HepG2 (cell line): ENCODE results near the gene MAD2L2. TPM values are rescaled to one million over a fixed set of nuclear protein-coding genes. Genes with fewer than 3 reads are reported as not detected.

Experiments used
- CENPX ChIP-seq: sonication (generic); formaldehyde crosslinking; IDR thresholded peaks from 2 replicates; pipeline ENCODE4 v1.9.0; 2021; ENCODE audit warnings: mild to moderate bottlenecking, missing genetic modification reagents, moderate library complexity
- DR1 ChIP-seq: sonication (generic); formaldehyde crosslinking; IDR thresholded peaks from 2 replicates; pipeline ENCODE4 v1.8.0; 2021; ENCODE audit warnings: mild to moderate bottlenecking, missing genetic modification reagents, inconsistent platforms
- FOSL2 ChIP-seq: sonication (generic); formaldehyde crosslinking; IDR thresholded peaks from 2 replicates; pipeline ENCODE4 v1.4.0; 2020; ENCODE audit warnings: missing genetic modification reagents
- GATA4 ChIP-seq: sonication (generic); IDR thresholded peaks from 2 replicates; pipeline ENCODE4 v1.6.1; 2016; ENCODE audit warnings: antibody characterized with exemption, low read depth, borderline replicate concordance
- MAFF ChIP-seq: IDR thresholded peaks from 2 replicates; pipeline ENCODE4 v1.6.1; 2011; ENCODE audit warnings: low read depth, low read length, improper control_type of control experiment
- NCOA1 ChIP-seq: sonication (generic); formaldehyde crosslinking; IDR thresholded peaks from 2 replicates; pipeline ENCODE4 v1.9.0; 2021; ENCODE audit warnings: missing genetic modification reagents
- NFE2L2 ChIP-seq: fragments of 150-350 bp; IDR thresholded peaks from 2 replicates; pipeline ENCODE4 v1.6.1; 2014; ENCODE audit warnings: low read length
- NFYC ChIP-seq: IDR thresholded peaks from 2 replicates; pipeline ENCODE4 v1.6.1; 2016; ENCODE audit warnings: missing genetic modification reagents, missing compliant biosample characterization
- NKX3-1 ChIP-seq: sonication (generic); formaldehyde crosslinking; IDR thresholded peaks from 2 replicates; pipeline ENCODE4 v1.5.0; 2020; ENCODE audit warnings: missing genetic modification reagents
- PHB2 ChIP-seq: fragments of 450-650 bp; IDR thresholded peaks from 2 replicates; pipeline ENCODE4 v1.6.1; 2018; ENCODE audit not compliant: partially characterized antibody
- PLRG1 ChIP-seq: fragments of 450-650 bp; conservative IDR thresholded peaks from 2 replicates; pipeline ENCODE4 v1.6.1; 2016
- POLR2G ChIP-seq: fragments of 200-400 bp; formaldehyde crosslinking; IDR thresholded peaks from 2 replicates; pipeline ENCODE4 v1.6.1; 2018; ENCODE audit warnings: mild to moderate bottlenecking, low read depth, low read length, moderate library complexity
- SIN3A ChIP-seq: IDR thresholded peaks from 2 replicates; pipeline ENCODE4 v1.6.1; 2011; ENCODE audit warnings: low read depth, mild to moderate bottlenecking, control low read depth, low read length, borderline replicate concordance
- SRY ChIP-seq: sonication (generic); formaldehyde crosslinking; IDR thresholded peaks from 2 replicates; pipeline ENCODE4 v1.8.0; 2022; ENCODE audit warnings: mild to moderate bottlenecking, missing genetic modification reagents
- TGIF2 ChIP-seq: IDR thresholded peaks from 2 replicates; pipeline ENCODE4 v1.6.1; 2016; ENCODE audit warnings: control low read depth, missing compliant biosample characterization
- TOE1 ChIP-seq: sonication (generic); formaldehyde crosslinking; IDR thresholded peaks from 2 replicates; pipeline ENCODE4 v1.4.0; 2020; ENCODE audit warnings: mild to moderate bottlenecking, missing genetic modification reagents
- U2AF1 ChIP-seq: fragments of 200-400 bp; formaldehyde crosslinking; optimal IDR thresholded peaks from 2 replicates; pipeline ENCODE3; 2017; ENCODE audit warnings: mild to moderate bottlenecking, low read depth, low read length
- ZNF224 ChIP-seq: sonication (generic); formaldehyde crosslinking; IDR thresholded peaks from 2 replicates; pipeline ENCODE4 v1.5.0; 2020; ENCODE audit warnings: mild to moderate bottlenecking, missing genetic modification reagents
- ZNF501 ChIP-seq: sonication (generic); formaldehyde crosslinking; IDR thresholded peaks from 2 replicates; pipeline ENCODE4 v1.5.1; 2020; ENCODE audit warnings: mild to moderate bottlenecking, moderate library complexity, missing genetic modification reagents
- ZNF605 ChIP-seq: sonication (generic); formaldehyde crosslinking; IDR thresholded peaks from 2 replicates; pipeline ENCODE4 v1.8.0; 2022; ENCODE audit warnings: mild to moderate bottlenecking, missing genetic modification reagents
- ZNF629 ChIP-seq: sonication (generic); formaldehyde crosslinking; conservative IDR thresholded peaks from 2 replicates; pipeline ENCODE4 v1.5.0; 2020; ENCODE audit warnings: missing genetic modification reagents
- ZNF724P ChIP-seq: sonication (generic); formaldehyde crosslinking; IDR thresholded peaks from 2 replicates; pipeline ENCODE4 v1.8.0; 2022; ENCODE audit warnings: missing genetic modification reagents, borderline replicate concordance
- polyA plus RNA-seq, 8 experiments: library from polyadenylated mRNA; depleted of rRNA in 3 of 8; stranded (reverse) in 7 of 8; unstranded in 1 of 8; fragments of >200 nt; fragmentation: Illumina TruSeq in 4 of 8; extraction: Trizol in 4 of 8; gene quantifications; 2 replicates each; pipeline versions ENCODE4 v1.2.1 to v1.2.3, GENCODE V29; 2011 to 2016; ENCODE audit warnings: low read depth in 4 of 8, missing spikeins in 1 of 8, mixed read lengths in 1 of 8; ENCODE audit not compliant: insufficient read depth in 1 of 8
- total RNA-seq, 5 experiments: library from RNA; depleted of rRNA; stranded (reverse); fragments of >200 nt; fragmentation: Illumina TruSeq; extraction: Trizol; gene quantifications; 2 replicates each; pipeline ENCODE4 v1.2.3, GENCODE V29; 2016; ENCODE audit warnings: low read depth in 1 of 5
- TF ChIP-seq, protein P1 (sequence below): sonication (generic); formaldehyde crosslinking; IDR thresholded peaks from 2 replicates; pipeline ENCODE4 v1.5.1; 2020; ENCODE audit warnings: mild to moderate bottlenecking, missing genetic modification reagents, moderate library complexity
- TF ChIP-seq, protein P2 (sequence below): sonication (generic); formaldehyde crosslinking; IDR thresholded peaks from 2 replicates; pipeline ENCODE4 v1.4.0; 2020; ENCODE audit warnings: mild to moderate bottlenecking, missing genetic modification reagents
- TF ChIP-seq, protein P3 (sequence below): sonication (generic); formaldehyde crosslinking; IDR thresholded peaks from 2 replicates; pipeline ENCODE4 v1.9.0; 2021; ENCODE audit warnings: missing genetic modification reagents, mild to moderate bottlenecking, borderline replicate concordance

Gene MAD2L2
- total and polyA plus RNA-seq, 2 of the 13 experiments (the other 11 are each of a cell fraction or from before 2014, with no cell fraction given), result 51.8 to 53.8 TPM

DNA sequence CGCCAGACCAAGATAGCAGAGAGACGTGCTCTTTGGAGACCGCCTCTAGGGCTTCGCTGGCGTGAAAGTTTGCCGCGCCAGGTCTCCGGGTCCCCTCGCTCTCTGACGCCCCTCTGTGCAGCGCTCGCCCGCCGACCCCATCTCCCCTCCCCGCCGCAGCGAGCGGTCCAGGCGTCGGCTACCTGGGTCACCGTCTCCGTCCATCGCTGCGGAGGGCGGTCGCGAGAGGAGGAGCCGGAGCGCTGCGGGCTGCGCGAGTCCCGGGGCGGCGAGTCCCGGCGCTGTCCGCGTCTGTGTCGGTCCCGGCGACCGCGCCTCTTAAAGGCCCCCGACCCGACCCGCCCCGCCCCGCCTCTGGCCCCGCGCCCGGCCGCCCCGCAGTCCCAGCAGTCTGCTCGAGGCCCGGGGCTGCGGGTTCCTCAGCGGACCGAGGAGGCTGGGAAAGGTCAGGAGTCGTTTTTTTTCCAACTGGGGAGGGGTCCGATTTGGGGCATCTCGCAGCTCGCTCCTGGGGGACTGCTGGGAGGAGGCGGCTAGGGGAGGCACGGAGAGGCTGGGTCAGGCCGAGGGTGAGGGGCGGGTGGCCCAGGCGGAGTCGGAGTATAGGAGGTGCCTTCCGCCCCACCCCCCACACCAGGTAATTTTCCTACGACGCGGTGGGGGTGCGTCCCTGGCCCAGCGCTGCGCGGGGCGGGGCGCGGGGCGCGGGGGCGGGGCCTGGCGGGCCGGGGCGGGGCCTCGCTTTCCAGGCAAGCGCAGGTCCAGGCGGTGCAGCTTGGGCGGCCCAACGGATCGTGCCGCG is 26.6 kb downstream of the MAD2L2 start, which contains the start of the genes FBXO2 and FBXO44 (continued):
- TF ChIP-seq, protein P1, sequence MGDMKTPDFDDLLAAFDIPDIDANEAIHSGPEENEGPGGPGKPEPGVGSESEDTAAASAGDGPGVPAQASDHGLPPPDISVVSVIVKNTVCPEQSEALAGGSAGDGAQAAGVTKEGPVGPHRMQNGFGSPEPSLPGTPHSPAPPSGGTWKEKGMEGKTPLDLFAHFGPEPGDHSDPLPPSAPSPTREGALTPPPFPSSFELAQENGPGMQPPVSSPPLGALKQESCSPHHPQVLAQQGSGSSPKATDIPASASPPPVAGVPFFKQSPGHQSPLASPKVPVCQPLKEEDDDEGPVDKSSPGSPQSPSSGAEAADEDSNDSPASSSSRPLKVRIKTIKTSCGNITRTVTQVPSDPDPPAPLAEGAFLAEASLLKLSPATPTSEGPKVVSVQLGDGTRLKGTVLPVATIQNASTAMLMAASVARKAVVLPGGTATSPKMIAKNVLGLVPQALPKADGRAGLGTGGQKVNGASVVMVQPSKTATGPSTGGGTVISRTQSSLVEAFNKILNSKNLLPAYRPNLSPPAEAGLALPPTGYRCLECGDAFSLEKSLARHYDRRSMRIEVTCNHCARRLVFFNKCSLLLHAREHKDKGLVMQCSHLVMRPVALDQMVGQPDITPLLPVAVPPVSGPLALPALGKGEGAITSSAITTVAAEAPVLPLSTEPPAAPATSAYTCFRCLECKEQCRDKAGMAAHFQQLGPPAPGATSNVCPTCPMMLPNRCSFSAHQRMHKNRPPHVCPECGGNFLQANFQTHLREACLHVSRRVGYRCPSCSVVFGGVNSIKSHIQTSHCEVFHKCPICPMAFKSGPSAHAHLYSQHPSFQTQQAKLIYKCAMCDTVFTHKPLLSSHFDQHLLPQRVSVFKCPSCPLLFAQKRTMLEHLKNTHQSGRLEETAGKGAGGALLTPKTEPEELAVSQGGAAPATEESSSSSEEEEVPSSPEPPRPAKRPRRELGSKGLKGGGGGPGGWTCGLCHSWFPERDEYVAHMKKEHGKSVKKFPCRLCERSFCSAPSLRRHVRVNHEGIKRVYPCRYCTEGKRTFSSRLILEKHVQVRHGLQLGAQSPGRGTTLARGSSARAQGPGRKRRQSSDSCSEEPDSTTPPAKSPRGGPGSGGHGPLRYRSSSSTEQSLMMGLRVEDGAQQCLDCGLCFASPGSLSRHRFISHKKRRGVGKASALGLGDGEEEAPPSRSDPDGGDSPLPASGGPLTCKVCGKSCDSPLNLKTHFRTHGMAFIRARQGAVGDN, result peak; percentile 54
- TF ChIP-seq TOE1 (CRISPR knock-in tag), result no peak
- TF ChIP-seq CENPX, result no peak
- no peak for TF ChIP-seq NCOA1 (CRISPR knock-in tag)
- TF ChIP-seq FOSL2, result no peak; the same call in 1 of the 2 replicates
- TF ChIP-seq DR1 (CRISPR knock-in tag), result no peak
- peak; percentile 46; the same call in 1 of the 2 replicates for TF ChIP-seq SIN3A
- TF ChIP-seq, protein P2, sequence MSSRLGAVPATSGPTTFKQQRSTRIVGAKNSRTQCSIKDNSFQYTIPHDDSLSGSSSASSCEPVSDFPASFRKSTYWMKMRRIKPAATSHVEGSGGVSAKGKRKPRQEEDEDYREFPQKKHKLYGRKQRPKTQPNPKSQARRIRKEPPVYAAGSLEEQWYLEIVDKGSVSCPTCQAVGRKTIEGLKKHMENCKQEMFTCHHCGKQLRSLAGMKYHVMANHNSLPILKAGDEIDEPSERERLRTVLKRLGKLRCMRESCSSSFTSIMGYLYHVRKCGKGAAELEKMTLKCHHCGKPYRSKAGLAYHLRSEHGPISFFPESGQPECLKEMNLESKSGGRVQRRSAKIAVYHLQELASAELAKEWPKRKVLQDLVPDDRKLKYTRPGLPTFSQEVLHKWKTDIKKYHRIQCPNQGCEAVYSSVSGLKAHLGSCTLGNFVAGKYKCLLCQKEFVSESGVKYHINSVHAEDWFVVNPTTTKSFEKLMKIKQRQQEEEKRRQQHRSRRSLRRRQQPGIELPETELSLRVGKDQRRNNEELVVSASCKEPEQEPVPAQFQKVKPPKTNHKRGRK (CRISPR knock-in tag), result no peak
- peak; percentile 92 for TF ChIP-seq POLR2G
- no peak for TF ChIP-seq MAFF
- TF ChIP-seq SRY (CRISPR knock-in tag), result no peak
- 0 out of 2 replicates have a peak, but pooled peaks have one; percentile 15 for TF ChIP-seq ZNF605
- no peak for TF ChIP-seq NFE2L2
- TF ChIP-seq ZNF501 (CRISPR knock-in tag), result peak; percentile 54; the same call in 1 of the 2 replicates
- TF ChIP-seq, protein P3, sequence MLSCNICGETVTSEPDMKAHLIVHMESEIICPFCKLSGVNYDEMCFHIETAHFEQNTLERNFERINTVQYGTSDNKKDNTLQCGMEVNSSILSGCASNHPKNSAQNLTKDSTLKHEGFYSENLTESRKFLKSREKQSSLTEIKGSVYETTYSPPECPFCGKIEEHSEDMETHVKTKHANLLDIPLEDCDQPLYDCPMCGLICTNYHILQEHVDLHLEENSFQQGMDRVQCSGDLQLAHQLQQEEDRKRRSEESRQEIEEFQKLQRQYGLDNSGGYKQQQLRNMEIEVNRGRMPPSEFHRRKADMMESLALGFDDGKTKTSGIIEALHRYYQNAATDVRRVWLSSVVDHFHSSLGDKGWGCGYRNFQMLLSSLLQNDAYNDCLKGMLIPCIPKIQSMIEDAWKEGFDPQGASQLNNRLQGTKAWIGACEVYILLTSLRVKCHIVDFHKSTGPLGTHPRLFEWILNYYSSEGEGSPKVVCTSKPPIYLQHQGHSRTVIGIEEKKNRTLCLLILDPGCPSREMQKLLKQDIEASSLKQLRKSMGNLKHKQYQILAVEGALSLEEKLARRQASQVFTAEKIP (CRISPR knock-in tag), result no peak
- TF ChIP-seq PHB2, result no peak
- no peak for TF ChIP-seq ZNF629 (CRISPR knock-in tag)
- peak; percentile 53 for TF ChIP-seq U2AF1
- 0 out of 2 replicates have a peak, but pooled peaks have one; percentile 32 for TF ChIP-seq GATA4
- TF ChIP-seq TGIF2 (CRISPR knock-in tag), result no peak
- no peak for TF ChIP-seq ZNF224 (CRISPR knock-in tag)
- TF ChIP-seq PLRG1, result no peak
- no peak; the same call in 1 of the 2 replicates for TF ChIP-seq ZNF724P (CRISPR knock-in tag)
- TF ChIP-seq NKX3-1, result no peak
- TF ChIP-seq NFYC (CRISPR knock-in tag), result no peak
